ENCODE measurements around the gene CYTH1. TPM values are rescaled to one million over a fixed set of nuclear protein-coding genes. Genes with fewer than 3 reads are reported as not detected.

CYTH1 gene
- total RNA-seq, 1 donor, result 21.4 TPM

- H3K79me2 ChIP-seq (ENCODE audit: insufficient read depth, low read length), result peaks cover 34% of the 10 kb centered on the region
- H3K4me3 ChIP-seq (ENCODE audit: insufficient read depth, low read length), result no peak overlapping the region
- H3K4me2 ChIP-seq (ENCODE audit: insufficient read depth, low read length), result no peak overlapping the region
- peaks cover 17% of the 10 kb centered on the region for H4K20me1 ChIP-seq (ENCODE audit: insufficient read depth, low read length)
- H3K27ac ChIP-seq (ENCODE audit: low read depth, low read length), result no peak overlapping the region
- no peak for TF ChIP-seq CTCF (IDR thresholded peaks at IDR 0.05; ENCODE audit: extremely low read depth, low read depth, low read length)
- H3K9me3 ChIP-seq (ENCODE audit: low read depth, low read length), result no peaks in the 10 kb centered on the region
- H3K27me3 ChIP-seq (ENCODE audit: insufficient read depth, low read length), result no peaks in the 10 kb centered on the region
- peaks cover 5% of the 10 kb centered on the region for H3K36me3 ChIP-seq (ENCODE audit: insufficient read depth, low read length)
- H3K4me1 ChIP-seq (ENCODE audit: insufficient read depth, low read length), result peaks cover 16% of the 10 kb centered on the region
- DNase-seq (ENCODE audit: insufficient read length, low spot score, missing footprints), result no peak
- no peak overlapping the region for H2AFZ ChIP-seq (ENCODE audit: low read length)
Measured at GRCh38 chr17:78710607-78711006, 71.5 kb downstream of the CYTH1 start.

DNA sequence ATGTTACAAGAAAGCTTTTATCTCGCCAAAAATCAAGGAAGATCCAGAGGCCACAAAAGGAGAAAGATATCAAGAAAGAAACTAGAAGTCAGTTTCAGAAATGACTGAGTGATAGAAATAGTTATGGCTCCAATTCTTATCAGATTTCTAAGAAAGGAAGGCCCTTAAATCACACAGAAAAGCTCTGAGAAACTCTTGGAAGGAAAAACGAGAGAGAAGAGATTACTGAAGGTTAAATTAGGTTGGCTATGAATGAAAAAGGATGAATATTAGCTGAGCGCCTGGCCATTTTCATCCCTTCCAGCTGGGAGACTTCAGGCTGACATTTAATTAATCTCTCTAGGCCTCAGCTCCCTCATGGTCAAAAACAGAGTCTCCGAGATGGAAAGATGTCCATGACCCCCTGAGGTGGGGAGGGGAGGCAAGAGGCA, 72.3 kb downstream of the CYTH1 start:
- Histone ChIP-seq H3K27ac (ENCODE audit: low read depth, low read length) (no peak overlapping the region), H4K20me1 (ENCODE audit: insufficient read depth, low read length) (peaks cover 13% of the 10 kb centered on the region), H3K27me3 (ENCODE audit: insufficient read depth, low read length) (no peaks in the 10 kb centered on the region), H2AFZ (ENCODE audit: low read length) (no peak overlapping the region), H3K4me1 (ENCODE audit: insufficient read depth, low read length) (peaks cover 10% of the 10 kb centered on the region), H3K4me2 (ENCODE audit: insufficient read depth, low read length) (no peak overlapping the region), H3K36me3 (ENCODE audit: insufficient read depth, low read length) (peaks cover 5% of the 10 kb centered on the region), H3K79me2 (ENCODE audit: insufficient read depth, low read length) (peaks cover 29% of the 10 kb centered on the region), H3K4me3 (ENCODE audit: insufficient read depth, low read length) (no peak overlapping the region), H3K9me3 (ENCODE audit: low read depth, low read length) (no peaks in the 10 kb centered on the region)
- TF ChIP-seq CTCF (IDR thresholded peaks at IDR 0.05; ENCODE audit: extremely low read depth, low read depth, low read length), result no peak
- DNase-seq (ENCODE audit: insufficient read length, low spot score, missing footprints), result no peak

- Histone ChIP-seq H3K27me3 (ENCODE audit: insufficient read depth, low read length) (no peaks in the 10 kb centered on the region), H2AFZ (ENCODE audit: low read length) (no peak overlapping the region), H3K4me3 (ENCODE audit: insufficient read depth, low read length) (no peak overlapping the region), H3K36me3 (ENCODE audit: insufficient read depth, low read length) (peaks cover 5% of the 10 kb centered on the region), H3K4me2 (ENCODE audit: insufficient read depth, low read length) (no peak overlapping the region), H4K20me1 (ENCODE audit: insufficient read depth, low read length) (peaks cover 8% of the 10 kb centered on the region), H3K4me1 (ENCODE audit: insufficient read depth, low read length) (peaks cover 10% of the 10 kb centered on the region), H3K9me3 (ENCODE audit: low read depth, low read length) (no peaks in the 10 kb centered on the region), H3K27ac (ENCODE audit: low read depth, low read length) (no peak overlapping the region), H3K79me2 (ENCODE audit: insufficient read depth, low read length) (peaks cover 24% of the 10 kb centered on the region)
- no peak for TF ChIP-seq CTCF (IDR thresholded peaks at IDR 0.05; ENCODE audit: extremely low read depth, low read depth, low read length)
- no peak for DNase-seq (ENCODE audit: insufficient read length, low spot score, missing footprints)
Measured at GRCh38 chr17:78709119-78709681, 72.9 kb downstream of the CYTH1 start.

GRCh38 chr17:78708510-78708973, 73.5 kb downstream of the CYTH1 start:
- Histone ChIP-seq H3K4me1 (ENCODE audit: insufficient read depth, low read length) (peaks cover 10% of the 10 kb centered on the region), H2AFZ (ENCODE audit: low read length) (no peak overlapping the region), H3K9me3 (ENCODE audit: low read depth, low read length) (no peaks in the 10 kb centered on the region), H3K4me3 (ENCODE audit: insufficient read depth, low read length) (no peak overlapping the region), H3K79me2 (ENCODE audit: insufficient read depth, low read length) (peaks cover 24% of the 10 kb centered on the region), H3K36me3 (ENCODE audit: insufficient read depth, low read length) (peaks cover 5% of the 10 kb centered on the region), H3K4me2 (ENCODE audit: insufficient read depth, low read length) (no peak overlapping the region), H3K27me3 (ENCODE audit: insufficient read depth, low read length) (no peaks in the 10 kb centered on the region), H4K20me1 (ENCODE audit: insufficient read depth, low read length) (peaks cover 4% of the 10 kb centered on the region), H3K27ac (ENCODE audit: low read depth, low read length) (no peak overlapping the region)
- DNase-seq (ENCODE audit: insufficient read length, low spot score, missing footprints), result peak; percentile 91
- peak; percentile 97 for TF ChIP-seq CTCF (IDR thresholded peaks at IDR 0.05; ENCODE audit: extremely low read depth, low read depth, low read length)
